Osteoblast (primary cell): Measurements from ENCODE around the gene CAPN5. TPM values are rescaled to one million over a fixed set of nuclear protein-coding genes. Genes with fewer than 3 reads are reported as not detected.

Experiments used
- DNase-seq: peaks from one replicate; pipeline ENCODE4 v3.0.0; 2011; ENCODE audit warnings: low spot score, mixed read lengths; ENCODE audit not compliant: insufficient read length; ENCODE audit errors: missing footprints
- H2AFZ ChIP-seq: 2 replicates; pipeline ENCODE4 v1.6.0; 2011; ENCODE audit warnings: mild to moderate bottlenecking, low read length
- H3K27ac ChIP-seq: 2 replicates; pipeline ENCODE4 v1.5.1; 2011; ENCODE audit warnings: mild to moderate bottlenecking, low read depth, low read length, moderate library complexity
- H3K27me3 ChIP-seq: 2 replicates; pipeline ENCODE4 v1.6.0; 2012; ENCODE audit warnings: mild to moderate bottlenecking, control low read depth, inconsistent platforms, low read length, moderate library complexity; ENCODE audit not compliant: insufficient read depth
- H3K36me3 ChIP-seq: 2 replicates; pipeline ENCODE4 v1.5.1; 2011; ENCODE audit warnings: mild to moderate bottlenecking, low read length, control low read depth, moderate library complexity; ENCODE audit not compliant: insufficient read depth
- H3K4me1 ChIP-seq: 2 replicates; pipeline ENCODE4 v1.5.1; 2011; ENCODE audit warnings: mild to moderate bottlenecking, low read length, control low read depth, moderate library complexity; ENCODE audit not compliant: insufficient read depth
- H3K4me2 ChIP-seq: 2 replicates; pipeline ENCODE4 v1.6.0; 2011; ENCODE audit warnings: mild to moderate bottlenecking, low read length; ENCODE audit not compliant: insufficient read depth
- H3K4me3 ChIP-seq: fragments of 200-600 bp; sonication (generic); 3 replicates; pipeline ENCODE4 v1.5.1; 2012; ENCODE audit warnings: mild to moderate bottlenecking, low read length, inconsistent platforms; ENCODE audit not compliant: insufficient read depth
- H3K79me2 ChIP-seq: 2 replicates; pipeline ENCODE4 v1.6.0; 2012; ENCODE audit warnings: mild to moderate bottlenecking, low read length, control low read depth, inconsistent platforms; ENCODE audit not compliant: insufficient read depth
- H3K9me3 ChIP-seq: 2 replicates; pipeline ENCODE4 v1.5.1; 2011; ENCODE audit warnings: low read depth, low read length, control low read depth
- H4K20me1 ChIP-seq: 2 replicates; pipeline ENCODE4 v1.6.0; 2012; ENCODE audit warnings: mild to moderate bottlenecking, low read length, control low read depth; ENCODE audit not compliant: insufficient read depth
- total RNA-seq: library from RNA; depleted of rRNA; stranded (reverse); fragments of >200 nt; gene quantifications from 2 replicates; pipeline ENCODE4 v1.2.3, GENCODE V29; 2012
- TF ChIP-seq, protein P1 (sequence below): IDR thresholded peaks from 2 replicates; pipeline ENCODE4 v1.5.1; 2011; ENCODE audit warnings: mild to moderate bottlenecking, low read depth, low read length, moderate library complexity; ENCODE audit errors: extremely low read depth

Gene CAPN5
- total RNA-seq, 1 donor = 6.5 TPM

DNA sequence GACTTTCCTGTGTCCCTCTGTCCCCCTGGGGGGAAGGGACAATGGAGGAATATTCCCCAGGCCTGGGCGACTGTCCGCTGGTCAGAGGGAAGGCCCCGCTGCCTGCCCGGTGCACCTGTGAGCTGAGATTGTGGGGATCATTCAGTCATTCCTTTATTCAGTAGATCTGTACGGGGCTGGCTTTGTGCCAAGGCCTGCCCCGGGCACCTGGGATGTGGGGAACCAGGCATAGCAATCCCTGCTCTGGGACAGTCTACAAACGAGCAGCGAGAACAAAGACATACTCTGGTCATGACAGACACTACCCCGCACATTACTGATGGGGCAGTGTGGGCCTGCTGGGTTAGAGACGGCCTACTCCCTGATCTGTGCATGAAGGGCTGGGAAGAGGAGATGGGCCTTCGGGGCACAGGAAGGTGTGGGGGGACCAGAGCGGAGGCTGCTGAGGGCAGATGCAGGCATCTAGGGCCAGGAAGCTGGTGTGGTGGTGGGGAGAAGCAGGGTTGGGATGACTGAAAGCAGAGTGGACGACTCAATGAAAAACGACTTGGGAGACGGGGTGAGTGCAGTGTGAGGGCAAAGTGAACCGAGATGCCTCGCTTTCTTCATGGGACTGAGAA lies 59.5 kb downstream of the CAPN5 start:
- Histone ChIP-seq H3K4me2 (no peak overlapping the region), H3K79me2 (no peaks in the 10 kb centered on the region), H2AFZ (no peak overlapping the region), H3K27me3 (no peaks in the 10 kb centered on the region), H4K20me1 (no peaks in the 10 kb centered on the region), H3K9me3 (no peaks in the 10 kb centered on the region), H3K36me3 (peaks cover 5% of the 10 kb centered on the region), H3K27ac (no peak overlapping the region), H3K4me3 (no peak overlapping the region), H3K4me1 (peaks cover 11% of the 10 kb centered on the region)
- no peak for DNase-seq
- TF ChIP-seq, protein P1, sequence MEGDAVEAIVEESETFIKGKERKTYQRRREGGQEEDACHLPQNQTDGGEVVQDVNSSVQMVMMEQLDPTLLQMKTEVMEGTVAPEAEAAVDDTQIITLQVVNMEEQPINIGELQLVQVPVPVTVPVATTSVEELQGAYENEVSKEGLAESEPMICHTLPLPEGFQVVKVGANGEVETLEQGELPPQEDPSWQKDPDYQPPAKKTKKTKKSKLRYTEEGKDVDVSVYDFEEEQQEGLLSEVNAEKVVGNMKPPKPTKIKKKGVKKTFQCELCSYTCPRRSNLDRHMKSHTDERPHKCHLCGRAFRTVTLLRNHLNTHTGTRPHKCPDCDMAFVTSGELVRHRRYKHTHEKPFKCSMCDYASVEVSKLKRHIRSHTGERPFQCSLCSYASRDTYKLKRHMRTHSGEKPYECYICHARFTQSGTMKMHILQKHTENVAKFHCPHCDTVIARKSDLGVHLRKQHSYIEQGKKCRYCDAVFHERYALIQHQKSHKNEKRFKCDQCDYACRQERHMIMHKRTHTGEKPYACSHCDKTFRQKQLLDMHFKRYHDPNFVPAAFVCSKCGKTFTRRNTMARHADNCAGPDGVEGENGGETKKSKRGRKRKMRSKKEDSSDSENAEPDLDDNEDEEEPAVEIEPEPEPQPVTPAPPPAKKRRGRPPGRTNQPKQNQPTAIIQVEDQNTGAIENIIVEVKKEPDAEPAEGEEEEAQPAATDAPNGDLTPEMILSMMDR = no peak

DNA sequence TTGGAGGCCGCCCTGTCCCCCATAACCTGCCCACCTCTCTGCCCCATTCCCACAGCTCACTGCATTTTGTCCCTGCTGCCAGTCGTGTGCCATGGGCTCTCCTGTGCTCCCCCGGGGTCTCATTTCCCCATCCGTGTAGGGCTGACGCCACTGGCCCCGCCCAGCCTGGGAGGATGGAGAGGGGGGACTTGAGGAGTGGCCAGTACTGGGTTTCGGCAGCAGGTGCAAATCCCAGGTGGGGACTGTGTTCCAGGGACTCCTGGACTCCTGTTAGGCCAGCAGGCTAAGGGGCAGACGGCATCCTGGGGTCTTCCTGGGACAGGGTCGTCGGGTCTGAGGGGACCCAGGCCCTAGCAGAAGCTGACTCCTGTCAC lies 60.1 kb downstream of the CAPN5 start:
- peaks cover 4% of the 10 kb centered on the region for H3K36me3 ChIP-seq
- no peaks in the 10 kb centered on the region for H3K79me2 ChIP-seq
- DNase-seq = no peak
- TF ChIP-seq, protein P1 = no peak
- H3K27me3 ChIP-seq = no peaks in the 10 kb centered on the region
- peak overlapping the region; percentile 27 for H2AFZ ChIP-seq
- peaks cover 11% of the 10 kb centered on the region for H3K4me1 ChIP-seq
- no peaks in the 10 kb centered on the region for H4K20me1 ChIP-seq
- H3K4me2 ChIP-seq = peak overlapping the region; percentile 90
- peak overlapping the region; percentile 69 for H3K4me3 ChIP-seq
- H3K9me3 ChIP-seq = no peaks in the 10 kb centered on the region
- H3K27ac ChIP-seq = no peak overlapping the region

DNA sequence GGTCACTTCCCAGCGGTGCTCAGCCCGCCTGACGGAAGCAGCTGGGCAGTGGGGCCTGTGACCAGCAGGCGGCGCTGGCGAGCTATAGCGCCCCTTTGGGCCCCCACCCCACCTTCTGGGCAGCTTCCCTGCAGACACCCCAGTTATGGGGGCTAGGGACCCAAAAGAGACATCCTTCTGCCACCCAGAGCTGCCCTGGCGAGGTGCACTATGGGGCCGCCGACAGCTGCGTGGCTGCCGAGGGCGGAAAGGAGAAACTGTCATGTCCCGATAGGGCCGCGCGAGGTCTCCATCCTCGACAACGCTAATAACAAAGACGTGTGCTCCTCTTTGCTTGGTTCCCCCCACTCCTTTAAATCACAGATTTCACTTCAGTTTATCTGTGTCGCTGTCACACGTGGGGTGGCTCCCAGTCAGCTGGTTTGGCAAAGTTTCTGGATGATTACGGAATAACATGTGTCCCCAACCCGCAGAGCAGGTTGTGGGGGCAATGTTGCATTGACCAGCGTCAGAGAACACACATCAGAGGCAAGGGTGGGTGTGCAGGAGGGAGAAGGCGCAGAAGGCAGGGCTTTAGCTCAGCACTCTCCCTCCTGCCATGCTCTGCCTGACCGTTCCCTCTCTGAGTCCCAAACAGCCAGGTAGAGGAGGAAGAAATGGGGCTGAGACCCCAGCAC lies 60.6 kb downstream of the CAPN5 start:
- peaks cover 11% of the 10 kb centered on the region for H3K4me1 ChIP-seq
- DNase-seq = peak; percentile 97
- no peak overlapping the region for H3K27ac ChIP-seq
- no peaks in the 10 kb centered on the region for H3K79me2 ChIP-seq
- peak overlapping the region; percentile 90 for H3K4me2 ChIP-seq
- TF ChIP-seq, protein P1 = peak; percentile 96
- peak overlapping the region; percentile 69 for H3K4me3 ChIP-seq
- no peaks in the 10 kb centered on the region for H3K27me3 ChIP-seq
- H2AFZ ChIP-seq = peak overlapping the region; percentile 27
- no peaks in the 10 kb centered on the region for H4K20me1 ChIP-seq
- H3K36me3 ChIP-seq = peaks cover 4% of the 10 kb centered on the region
- no peaks in the 10 kb centered on the region for H3K9me3 ChIP-seq

DNA sequence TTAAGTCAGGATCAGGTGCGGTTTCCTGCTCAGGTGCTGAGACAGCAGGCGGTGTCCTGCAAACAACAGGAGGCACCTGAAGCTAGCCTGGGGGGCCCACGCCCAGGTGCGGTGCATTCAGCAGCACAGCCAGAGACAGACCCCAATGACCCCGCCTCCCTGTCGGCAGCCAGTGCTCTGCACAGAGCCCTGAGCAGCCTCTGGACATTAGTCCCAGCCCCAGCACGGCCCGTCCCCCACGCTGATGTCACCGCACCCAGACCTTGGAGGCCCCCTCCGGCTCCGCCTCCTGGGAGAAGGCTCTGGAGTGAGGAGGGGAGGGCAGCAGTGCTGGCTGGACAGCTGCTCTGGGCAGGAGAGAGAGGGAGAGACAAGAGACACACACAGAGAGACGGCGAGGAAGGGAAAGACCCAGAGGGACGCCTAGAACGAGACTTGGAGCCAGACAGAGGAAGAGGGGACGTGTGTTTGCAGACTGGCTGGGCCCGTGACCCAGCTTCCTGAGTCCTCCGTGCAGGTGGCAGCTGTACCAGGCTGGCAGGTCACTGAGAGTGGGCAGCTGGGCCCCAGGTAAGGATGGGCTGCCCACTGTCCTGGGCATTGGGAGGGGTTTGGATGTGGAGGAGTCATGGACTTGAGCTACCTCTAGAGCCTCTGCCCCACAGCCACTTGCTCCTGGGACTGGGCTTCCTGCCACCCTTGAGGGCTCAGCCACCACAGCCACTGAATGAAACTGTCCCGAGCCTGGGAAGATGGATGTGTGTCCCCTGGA lies 61.3 kb downstream of the CAPN5 start, which contains the start of gene MYO7A:
TSS of gene MYO7A (plus strand) at position 327 of the 772 bp plus-strand sequence. CDS start 2,389 bp downstream, outside the sequence.
- peak; percentile 90 for DNase-seq
- Histone ChIP-seq H3K4me2 (peak within 1 kb of the TSS; percentile 90), H3K79me2 (no peaks in the 10 kb centered on the region), H3K36me3 (no peaks in the 10 kb centered on the region), H2AFZ (peak within 1 kb of the TSS; percentile 27), H3K27ac (no peak within 1 kb of the TSS), H4K20me1 (no peaks in the 10 kb centered on the region), H3K9me3 (no peaks in the 10 kb centered on the region), H3K27me3 (no peaks in the 10 kb centered on the region), H3K4me3 (peak within 1 kb of the TSS; percentile 69), H3K4me1 (peaks cover 11% of the 10 kb centered on the region)
- TF ChIP-seq, protein P1 = no peak
